HFFc6 (cell line): ENCODE measurements around the gene DSE. TPM values are rescaled to one million over a fixed set of nuclear protein-coding genes. Genes with fewer than 3 reads are reported as not detected.

Experiments used
- DNase-seq: peaks from one replicate; pipeline ENCODE4 v3.0.0-alpha.2; 2018
- H3K27ac Mint-ChIP-seq: 2 replicates; pipeline ENCODE4 v1.8.0; 2020; ENCODE audit warnings: mild to moderate bottlenecking, mixed read lengths
- H3K27me3 Mint-ChIP-seq: 2 replicates; pipeline ENCODE4 v1.8.0; 2021; ENCODE audit warnings: mild to moderate bottlenecking, moderate library complexity, mixed read lengths; ENCODE audit not compliant: insufficient read depth
- H3K36me3 Mint-ChIP-seq: 2 replicates; pipeline ENCODE4 v1.8.0; 2021; ENCODE audit warnings: low read depth, mixed read lengths
- H3K4me1 Mint-ChIP-seq: 2 replicates; pipeline ENCODE4 v1.8.0; 2020; ENCODE audit warnings: low read depth, mixed read lengths
- H3K4me3 Mint-ChIP-seq: 2 replicates; pipeline ENCODE4 v1.8.0; 2020; ENCODE audit warnings: mild to moderate bottlenecking, moderate library complexity, mixed read lengths
- H3K9me3 Mint-ChIP-seq: 2 replicates; pipeline ENCODE4 v1.8.0; 2020; ENCODE audit warnings: mild to moderate bottlenecking, mixed read lengths
- total RNA-seq, 6 experiments: library from RNA; stranded (reverse); fragmentation: NEBNext Ultra II Directional; extraction: Animal tissue kit (Norgen Biotek cat#: 25700); gene quantifications; 2 replicates in 1 of 6; 3 replicates in 5 of 6; pipeline ENCODE4 v1.2.3, GENCODE V29; 2021
- TF ChIP-seq, protein P1 (sequence below): fragments of 200-600 bp; sonication (generic); IDR thresholded peaks from 2 replicates; pipeline ENCODE4 v1.5.0; 2021; ENCODE audit warnings: antibody characterized with exemption, mild to moderate bottlenecking

The DSE gene
- total RNA-seq, 6 experiments from 2014 or later: 86.7 to 110 (median 94.9) TPM

DNA sequence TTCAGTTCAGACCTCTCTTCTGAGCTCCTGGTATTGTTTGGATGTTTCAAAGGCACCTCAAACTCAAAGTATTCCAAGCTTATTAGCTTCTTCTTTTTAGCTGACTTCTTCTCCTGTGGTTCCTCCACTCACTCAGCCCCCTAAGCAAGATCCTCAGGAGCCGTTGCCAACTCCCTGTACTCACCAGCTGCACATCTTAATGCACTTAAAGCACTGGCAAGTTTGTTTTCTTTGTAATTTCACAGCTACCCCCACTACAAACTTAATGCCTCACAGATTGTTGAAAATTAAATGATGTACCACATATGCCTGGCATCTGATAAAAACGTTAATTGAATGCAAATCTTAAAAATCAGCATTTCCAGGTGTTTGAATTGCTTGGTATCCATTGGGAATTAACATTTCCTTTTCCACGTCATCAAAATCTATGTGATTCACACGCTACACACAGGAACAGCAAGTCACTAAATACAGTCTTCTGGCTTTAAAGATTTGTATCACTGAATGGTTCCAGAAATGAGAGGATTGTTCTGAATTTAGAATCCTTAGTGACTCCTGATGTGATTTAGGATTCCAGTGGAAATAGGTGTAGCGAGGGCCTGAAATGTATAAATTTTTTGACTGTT is 114.9 kb downstream of the DSE start:
- no peak overlapping the region for H3K4me3 Mint-ChIP-seq
- DNase-seq: no peak
- H3K27ac Mint-ChIP-seq: 0 out of 2 replicates have a peak overlapping the region, but pooled peaks have one; percentile 5
- no peaks in the 10 kb centered on the region for H3K36me3 Mint-ChIP-seq
- H3K4me1 Mint-ChIP-seq: peaks cover 13% of the 10 kb centered on the region
- H3K27me3 Mint-ChIP-seq: peaks cover 18% of the 10 kb centered on the region
- H3K9me3 Mint-ChIP-seq: no peaks in the 10 kb centered on the region; the same call in 1 of the 2 replicates
- TF ChIP-seq, protein P1, sequence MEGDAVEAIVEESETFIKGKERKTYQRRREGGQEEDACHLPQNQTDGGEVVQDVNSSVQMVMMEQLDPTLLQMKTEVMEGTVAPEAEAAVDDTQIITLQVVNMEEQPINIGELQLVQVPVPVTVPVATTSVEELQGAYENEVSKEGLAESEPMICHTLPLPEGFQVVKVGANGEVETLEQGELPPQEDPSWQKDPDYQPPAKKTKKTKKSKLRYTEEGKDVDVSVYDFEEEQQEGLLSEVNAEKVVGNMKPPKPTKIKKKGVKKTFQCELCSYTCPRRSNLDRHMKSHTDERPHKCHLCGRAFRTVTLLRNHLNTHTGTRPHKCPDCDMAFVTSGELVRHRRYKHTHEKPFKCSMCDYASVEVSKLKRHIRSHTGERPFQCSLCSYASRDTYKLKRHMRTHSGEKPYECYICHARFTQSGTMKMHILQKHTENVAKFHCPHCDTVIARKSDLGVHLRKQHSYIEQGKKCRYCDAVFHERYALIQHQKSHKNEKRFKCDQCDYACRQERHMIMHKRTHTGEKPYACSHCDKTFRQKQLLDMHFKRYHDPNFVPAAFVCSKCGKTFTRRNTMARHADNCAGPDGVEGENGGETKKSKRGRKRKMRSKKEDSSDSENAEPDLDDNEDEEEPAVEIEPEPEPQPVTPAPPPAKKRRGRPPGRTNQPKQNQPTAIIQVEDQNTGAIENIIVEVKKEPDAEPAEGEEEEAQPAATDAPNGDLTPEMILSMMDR: no peak

DNA sequence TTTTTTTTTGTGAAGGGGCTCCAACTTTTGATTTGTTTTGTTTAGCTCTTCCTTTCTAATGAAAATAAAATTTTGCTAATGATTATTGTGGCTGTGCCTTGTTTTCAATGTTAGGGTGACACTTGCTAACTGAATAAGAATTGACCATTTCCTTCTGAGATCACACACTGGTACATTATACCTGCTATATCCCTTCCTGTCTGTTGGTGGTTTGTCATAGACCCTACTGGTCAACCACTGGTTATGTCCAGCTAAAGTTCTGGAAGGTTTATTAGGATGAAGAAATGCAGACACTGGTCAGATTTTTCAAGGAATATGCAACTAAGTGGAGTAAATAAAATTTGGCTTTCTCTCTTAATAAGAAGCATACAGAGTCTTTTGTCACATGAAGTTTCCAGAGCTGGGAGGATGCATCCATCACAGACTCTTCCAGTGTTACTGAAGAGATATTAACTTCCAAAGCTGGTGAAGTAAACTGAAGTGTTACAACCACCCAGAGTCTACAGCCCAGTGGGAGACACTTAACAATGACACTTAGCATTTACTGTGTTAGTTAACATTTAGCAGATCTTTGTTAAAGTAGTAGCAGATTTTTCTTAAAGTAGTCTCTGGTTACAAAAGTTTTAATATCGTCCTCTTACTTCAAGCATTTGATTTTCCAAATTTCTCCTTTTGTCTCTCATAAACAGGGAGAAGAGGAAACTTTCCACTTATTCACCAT is 121.0 kb downstream of the DSE start:
- Mint-ChIP-seq H3K27me3 (peaks cover 13% of the 10 kb centered on the region), H3K9me3 (no peaks in the 10 kb centered on the region; the same call in none of the 2 replicates), H3K4me1 (no peaks in the 10 kb centered on the region), H3K36me3 (no peaks in the 10 kb centered on the region), H3K27ac (no peak overlapping the region), H3K4me3 (no peak overlapping the region)
- TF ChIP-seq, protein P1: no peak
- no peak for DNase-seq

DNA sequence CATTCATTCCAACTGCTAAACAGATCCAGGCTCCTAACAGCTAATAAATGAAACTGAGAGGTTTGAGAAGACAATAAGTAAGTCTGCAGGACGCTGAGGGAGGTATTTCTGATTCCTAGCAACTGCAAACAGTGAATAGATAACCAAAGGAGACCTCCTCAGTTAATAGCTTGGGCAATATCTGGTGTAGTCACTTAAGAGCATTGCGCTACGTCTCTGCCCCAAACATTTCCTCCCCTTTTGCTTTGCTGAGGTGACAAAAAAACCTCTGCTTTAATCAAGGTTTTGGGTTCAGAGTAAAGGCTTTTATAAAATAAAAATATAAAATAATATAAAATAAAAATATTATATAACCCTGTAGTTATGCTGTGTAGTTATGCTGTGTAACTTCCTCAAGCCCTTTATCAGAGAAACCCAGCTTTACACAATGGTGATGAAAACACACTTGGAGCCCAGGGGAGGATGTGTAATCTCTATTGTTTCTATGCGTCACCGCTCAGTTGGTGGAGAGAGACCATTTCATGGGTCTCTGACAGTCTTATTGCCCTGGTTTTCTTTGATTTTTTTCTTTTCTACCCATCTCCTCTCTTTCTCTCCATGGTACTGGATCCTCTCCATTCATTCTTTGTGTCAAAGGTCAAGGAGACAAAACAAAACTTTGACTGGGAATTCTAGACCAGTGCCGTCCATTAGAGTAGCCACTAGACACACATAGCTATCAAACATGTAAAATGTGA is 121.8 kb downstream of the DSE start:
- Mint-ChIP-seq H3K4me1 (no peaks in the 10 kb centered on the region), H3K4me3 (no peak overlapping the region), H3K27ac (no peak overlapping the region), H3K36me3 (no peaks in the 10 kb centered on the region), H3K27me3 (peaks cover 13% of the 10 kb centered on the region), H3K9me3 (no peaks in the 10 kb centered on the region; the same call in none of the 2 replicates)
- TF ChIP-seq, protein P1: no peak
- no peak for DNase-seq

Other genes starting within 250 kb of the DSE start
- gene COL10A1, start 244.8 kb upstream of the DSE start, total RNA-seq: 1 to 10 TPM in 5 of 6 experiments, under 1 TPM in 1; 0.91 to 3.3 (median 1.9) TPM
- gene TSPYL4, start 116.9 kb upstream of the DSE start, total RNA-seq: 10 to 100 TPM; 40.8 to 52.5 (median 45.9) TPM
- gene TSPYL1, start 91.0 kb upstream of the DSE start, total RNA-seq: 100 to 1,000 TPM; 106 to 132 (median 114) TPM
- gene CALHM6, start 90.4 kb downstream of the DSE start, total RNA-seq: 1 to 10 TPM in 2 of 6 experiments, under 1 TPM in 2, not detected in 2; 0.31 to 2.1 (median 1.0) TPM
- gene CALHM5, start 140.7 kb downstream of the DSE start, total RNA-seq: 1 to 10 TPM; 1.9 to 5.6 (median 4.5) TPM
- under 1 TPM; 0.15 to 0.45 (median 0.32) TPM for gene TRAPPC3L, start 174.7 kb downstream of the DSE start, total RNA-seq
- gene CALHM4, start 182.8 kb downstream of the DSE start, total RNA-seq: under 1 TPM in 3 of 6 experiments, not detected in 3; 0.24 to 0.31 (median 0.27) TPM
- gene RWDD1, start 200.6 kb downstream of the DSE start, total RNA-seq: 10 to 100 TPM; 77.9 to 90.4 (median 86.5) TPM
- gene RSPH4A, start 245.5 kb downstream of the DSE start, total RNA-seq: under 1 TPM; 0.07 to 0.37 (median 0.15) TPM